OCI-LY7 (cell line): ENCODE data around the gene TEX14. TPM values are rescaled to one million over a fixed set of nuclear protein-coding genes. Genes with fewer than 3 reads are reported as not detected.

Source experiments
- BruUV-seq: library from RNA; stranded (reverse); fragments of 400-500 nt; replicated peaks from 2 replicates; lab custom pipeline; 2021; lab: Mats Ljungman, UMichigan
- CTCF ChIA-PET: fragments of 300-600 bp; sonication (Branson Sonifier 250); formaldehyde crosslinking; loops from one replicate; lab custom pipeline; 2022; ENCODE audit warnings: antibody characterized with exemption; ENCODE audit not compliant: unreplicated experiment; lab: Charles Lee
- POLR2A ChIA-PET: fragments of 300-600 bp; sonication (Branson Sonifier 250); formaldehyde crosslinking; loops from one replicate; lab custom pipeline; 2022; ENCODE audit warnings: antibody characterized with exemption; lab: Charles Lee
- DNase-seq: peaks from one replicate; pipeline ENCODE4 v3.0.0-alpha.2; 2015; ENCODE audit warnings: low spot score
- H2AFZ ChIP-seq: fragments of 200-600 bp; sonication (generic), shearing (Covaris generic); 2 replicates; pipeline ENCODE4 v1.6.1; 2014; ENCODE audit warnings: mild to moderate bottlenecking, antibody characterized with exemption, low read length, moderate library complexity
- H3K27ac ChIP-seq: fragments of 200-600 bp; sonication (generic); 2 replicates; pipeline ENCODE4 v1.5.1; 2014; ENCODE audit warnings: mixed run types, low read depth, mild to moderate bottlenecking, moderate library complexity, low read length, inconsistent platforms; ENCODE audit not compliant: poor library complexity, severe bottlenecking
- H3K36me3 ChIP-seq: fragments of 200-600 bp; sonication (generic); 2 replicates; pipeline ENCODE4 v1.6.1; 2014; ENCODE audit warnings: mild to moderate bottlenecking, antibody characterized with exemption, low read length, moderate library complexity, mixed read lengths; ENCODE audit not compliant: insufficient read depth
- H3K4me1 ChIP-seq: fragments of 200-600 bp; sonication (generic); 2 replicates; pipeline ENCODE4 v1.5.1; 2014; ENCODE audit warnings: mild to moderate bottlenecking, low read length; ENCODE audit not compliant: insufficient read depth, poor library complexity, severe bottlenecking
- H3K4me2 ChIP-seq: fragments of 200-600 bp; sonication (generic); 2 replicates; pipeline ENCODE4 v1.6.1; 2014; ENCODE audit warnings: mild to moderate bottlenecking, low read length
- H3K4me3 ChIP-seq: fragments of 200-600 bp; sonication (generic); 2 replicates; pipeline ENCODE4 v1.5.1; 2014; ENCODE audit warnings: mild to moderate bottlenecking, low read depth, low read length; ENCODE audit not compliant: poor library complexity, severe bottlenecking
- H3K79me2 ChIP-seq: fragments of 200-600 bp; sonication (generic); 2 replicates; pipeline ENCODE4 v1.6.1; 2016; ENCODE audit warnings: low read depth, mild to moderate bottlenecking, low read length, moderate library complexity, mixed read lengths; ENCODE audit not compliant: insufficient read depth
- H3K9me2 ChIP-seq: fragments of 200-600 bp; sonication (generic); 2 replicates; pipeline ENCODE4 v1.6.1; 2016; ENCODE audit warnings: mild to moderate bottlenecking, low read length, mixed read lengths; ENCODE audit not compliant: insufficient read depth
- H3K9me3 ChIP-seq: fragments of 200-600 bp; sonication (generic); 2 replicates; pipeline ENCODE4 v1.6.1; 2014; ENCODE audit warnings: mild to moderate bottlenecking, mixed run types, low read length, mixed read lengths
- H4K20me1 ChIP-seq: fragments of 200-600 bp; sonication (generic); 2 replicates; pipeline ENCODE4 v1.6.1; 2014; ENCODE audit warnings: mild to moderate bottlenecking, antibody characterized with exemption, low read length, moderate library complexity, mixed read lengths; ENCODE audit not compliant: insufficient read depth
- EZH2phosphoT487 ChIP-seq: fragments of 200-600 bp; sonication (generic); IDR thresholded peaks from 2 replicates; pipeline ENCODE4 v1.6.1; 2018; ENCODE audit warnings: low read depth, borderline replicate concordance, mild to moderate bottlenecking, mixed run types, antibody characterized with exemption, low read length, moderate library complexity, mixed read lengths
- intact Hi-C: fragments of 100-400 bp; cut with micrococcal nuclease; formaldehyde crosslinking; loops from one replicate; pipeline ENCODE4 v1.10.0; 2022; ENCODE audit not compliant: unreplicated experiment
- total RNA-seq, 2 experiments: library from RNA; depleted of rRNA in 1 of 2; stranded (reverse); fragments of >200 nt in 1 of 2; shearing (Covaris generic) in 1 of 2; gene quantifications; 2 replicates each; pipeline ENCODE4 v1.2.3, GENCODE V29; 2014 to 2022
- TF ChIP-seq, protein P1 (sequence below): fragments of 200-600 bp; sonication (generic); conservative IDR thresholded peaks from 2 replicates; pipeline ENCODE4 v1.5.1; 2014; ENCODE audit warnings: mild to moderate bottlenecking, antibody characterized with exemption, low read length, moderate library complexity, mixed read lengths

The TEX14 gene
- total RNA-seq, 2 experiments from 2014 or later: 0.69 to 2.3 TPM

DNA sequence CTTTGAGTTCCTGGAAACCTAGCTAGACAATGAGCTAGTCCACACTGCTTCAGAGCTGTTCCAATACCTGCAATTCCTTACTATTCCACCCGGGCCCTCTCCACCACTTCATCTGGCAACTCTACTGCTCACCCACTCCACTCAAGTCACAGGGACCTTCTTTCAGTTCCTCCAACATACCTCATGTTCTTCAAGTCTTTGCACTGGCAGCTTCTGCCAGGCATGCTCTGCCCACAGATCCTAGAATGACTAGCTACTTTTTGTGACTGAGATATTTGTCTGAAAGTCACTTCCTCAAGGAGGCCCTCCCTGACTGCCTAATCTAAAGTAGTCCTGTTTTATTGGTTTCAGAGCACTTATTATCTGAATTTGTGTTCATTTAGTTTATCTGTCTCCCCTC lies 86.4 kb downstream of the TEX14 start:
- no peak overlapping the region for H3K27ac ChIP-seq
- H3K4me1 ChIP-seq: no peaks in the 10 kb centered on the region
- H3K9me2 ChIP-seq: no peaks in the 10 kb centered on the region
- H3K9me3 ChIP-seq: no peaks in the 10 kb centered on the region
- no peaks in the 10 kb centered on the region for H3K79me2 ChIP-seq
- H3K4me2 ChIP-seq: no peak overlapping the region
- no peak for TF ChIP-seq EZH2phosphoT487
- TF ChIP-seq, protein P1, sequence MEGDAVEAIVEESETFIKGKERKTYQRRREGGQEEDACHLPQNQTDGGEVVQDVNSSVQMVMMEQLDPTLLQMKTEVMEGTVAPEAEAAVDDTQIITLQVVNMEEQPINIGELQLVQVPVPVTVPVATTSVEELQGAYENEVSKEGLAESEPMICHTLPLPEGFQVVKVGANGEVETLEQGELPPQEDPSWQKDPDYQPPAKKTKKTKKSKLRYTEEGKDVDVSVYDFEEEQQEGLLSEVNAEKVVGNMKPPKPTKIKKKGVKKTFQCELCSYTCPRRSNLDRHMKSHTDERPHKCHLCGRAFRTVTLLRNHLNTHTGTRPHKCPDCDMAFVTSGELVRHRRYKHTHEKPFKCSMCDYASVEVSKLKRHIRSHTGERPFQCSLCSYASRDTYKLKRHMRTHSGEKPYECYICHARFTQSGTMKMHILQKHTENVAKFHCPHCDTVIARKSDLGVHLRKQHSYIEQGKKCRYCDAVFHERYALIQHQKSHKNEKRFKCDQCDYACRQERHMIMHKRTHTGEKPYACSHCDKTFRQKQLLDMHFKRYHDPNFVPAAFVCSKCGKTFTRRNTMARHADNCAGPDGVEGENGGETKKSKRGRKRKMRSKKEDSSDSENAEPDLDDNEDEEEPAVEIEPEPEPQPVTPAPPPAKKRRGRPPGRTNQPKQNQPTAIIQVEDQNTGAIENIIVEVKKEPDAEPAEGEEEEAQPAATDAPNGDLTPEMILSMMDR: no peak
- intact Hi-C loops: no loop called here
- no TSS peak for BruUV-seq
- H2AFZ ChIP-seq: no peak overlapping the region
- no peak overlapping the region for H3K4me3 ChIP-seq
- ChIA-PET POLR2A (interaction anchor here (0.6 to 1.0 kb wide), 4 partner anchors 11 to 26 kb away, joined by 3 to 4 read pairs (median 3); no protein-coding TSS in a partner anchor), CTCF (no interaction called here)
- no peak for DNase-seq
- H3K36me3 ChIP-seq: no peaks in the 10 kb centered on the region
- H4K20me1 ChIP-seq: no peaks in the 10 kb centered on the region

DNA sequence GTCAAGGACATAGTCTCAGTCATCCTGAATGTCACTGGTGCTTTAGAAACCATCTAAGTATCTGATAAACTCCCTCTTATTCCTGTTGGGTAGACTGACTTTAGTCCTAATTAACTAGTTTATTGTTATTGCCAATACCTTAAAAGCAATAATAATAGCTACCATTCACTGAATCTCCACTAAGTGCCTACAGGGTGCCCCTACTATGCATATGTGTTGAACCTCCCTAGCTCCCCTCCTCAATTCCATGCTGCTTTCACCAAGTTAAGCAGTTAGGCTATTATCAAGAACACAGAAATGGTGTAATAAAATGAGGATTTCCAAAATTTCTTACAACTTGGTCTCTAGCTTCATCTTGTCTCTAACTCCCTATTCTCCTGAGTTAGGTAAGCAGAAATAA lies 89.9 kb downstream of the TEX14 start:
- no peak for DNase-seq
- no peaks in the 10 kb centered on the region for H3K4me1 ChIP-seq
- H3K9me2 ChIP-seq: no peaks in the 10 kb centered on the region
- BruUV-seq: no TSS peak
- TF ChIP-seq, protein P1: no peak
- TF ChIP-seq EZH2phosphoT487: no peak
- CTCF ChIA-PET: no interaction called here
- no peak overlapping the region for H3K27ac ChIP-seq
- H3K79me2 ChIP-seq: no peaks in the 10 kb centered on the region
- H3K4me2 ChIP-seq: no peak overlapping the region
- H3K36me3 ChIP-seq: no peaks in the 10 kb centered on the region
- no peak overlapping the region for H2AFZ ChIP-seq
- no peaks in the 10 kb centered on the region for H3K9me3 ChIP-seq
- POLR2A ChIA-PET: interaction anchor here (0.5 to 1.6 kb wide), 5 partner anchors 18 to 602 kb away, joined by 3 to 7 read pairs (median 6); no protein-coding TSS in a partner anchor
- intact Hi-C loops: no loop called here
- no peaks in the 10 kb centered on the region for H4K20me1 ChIP-seq
- no peak overlapping the region for H3K4me3 ChIP-seq

GRCh38 chr17:58597371-58597770 lies 94.5 kb downstream of the TEX14 start:
- H4K20me1 ChIP-seq: no peaks in the 10 kb centered on the region
- H3K9me3 ChIP-seq: no peaks in the 10 kb centered on the region
- CTCF ChIA-PET: no interaction called here
- DNase-seq: no peak
- no peak overlapping the region for H3K27ac ChIP-seq
- POLR2A ChIA-PET: interaction anchor here (1.3 to 1.9 kb wide), 2 partner anchors 34 to 35 kb away, joined by 5 to 6 read pairs; no protein-coding TSS in a partner anchor
- TF ChIP-seq, protein P1: no peak
- no peak for TF ChIP-seq EZH2phosphoT487
- no peaks in the 10 kb centered on the region for H3K4me1 ChIP-seq
- no peaks in the 10 kb centered on the region for H3K36me3 ChIP-seq
- no peak overlapping the region for H3K4me3 ChIP-seq
- BruUV-seq: no TSS peak
- no peak overlapping the region for H2AFZ ChIP-seq
- intact Hi-C loops: no loop called here
- no peak overlapping the region for H3K4me2 ChIP-seq
- H3K9me2 ChIP-seq: no peaks in the 10 kb centered on the region
- H3K79me2 ChIP-seq: no peaks in the 10 kb centered on the region
